GM12892 (cell line): Measurements from ENCODE around the gene TLN1.

Source experiments
- POLR2A ChIP-seq: IDR thresholded peaks from 2 replicates; pipeline ENCODE4 v1.6.1; 2011; ENCODE audit warnings: low read depth, low read length, control low read depth
- POLR2AphosphoS5 ChIP-seq: IDR thresholded peaks from 2 replicates; pipeline ENCODE4 v1.6.1; 2011; ENCODE audit warnings: low read depth, low read length, control low read depth
- TAF1 ChIP-seq: IDR thresholded peaks from 2 replicates; pipeline ENCODE4 v1.6.1; 2011; ENCODE audit warnings: low read depth, mild to moderate bottlenecking, control low read depth, low read length, borderline replicate concordance

- TF ChIP-seq TAF1: no peak
- no peak for TF ChIP-seq POLR2AphosphoS5
- no peak for TF ChIP-seq POLR2A
Measured at GRCh38 chr9:35656831-35657545, 75.0 kb downstream of the TLN1 start.
